ENCODE results near the gene MACROH2A1.

MACROH2A1 gene

DNA sequence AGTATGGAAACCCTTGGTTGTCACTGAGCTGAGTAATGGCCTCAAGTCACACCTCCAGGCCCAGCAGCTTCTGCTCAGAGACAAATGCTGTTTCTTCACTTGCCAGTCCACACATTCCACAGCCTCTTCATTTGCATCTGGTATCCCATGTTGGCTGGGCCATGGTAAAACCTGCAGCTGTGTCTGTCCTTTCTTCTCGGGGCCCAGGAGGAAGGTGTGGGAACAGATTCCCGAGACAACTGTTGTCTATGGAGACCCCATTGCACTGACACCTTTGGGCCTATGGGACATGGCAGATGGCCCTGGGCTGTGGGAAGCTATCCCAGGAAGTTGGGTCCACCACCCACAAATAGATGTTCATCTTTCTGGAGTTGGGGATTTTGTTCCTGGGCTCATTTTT is 85.1 kb downstream of the MACROH2A1 start:
- DNase-seq (ENCODE audit: low spot score), result no peak

DNA sequence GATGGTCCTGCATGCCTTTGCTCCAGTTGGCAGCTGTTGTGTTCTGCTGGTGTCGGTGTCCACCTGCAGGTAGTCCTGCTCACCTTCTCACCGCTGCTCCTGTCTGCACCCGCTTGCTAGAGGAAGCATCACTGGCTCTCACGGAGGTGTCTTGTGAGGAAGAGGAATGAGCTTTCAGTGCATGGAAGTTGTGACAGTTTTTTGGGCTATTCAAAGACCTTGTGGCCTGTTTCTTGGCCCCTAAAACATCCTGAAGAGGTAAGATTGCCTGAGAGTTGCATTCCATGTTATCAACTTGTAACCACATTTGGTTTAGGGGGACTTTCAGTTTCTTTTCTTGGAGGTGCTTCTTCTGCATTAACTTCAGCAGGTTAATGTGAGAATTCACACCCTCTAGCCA is 85.6 kb downstream of the MACROH2A1 start:
- no peak for DNase-seq (ENCODE audit: low spot score)

DNA sequence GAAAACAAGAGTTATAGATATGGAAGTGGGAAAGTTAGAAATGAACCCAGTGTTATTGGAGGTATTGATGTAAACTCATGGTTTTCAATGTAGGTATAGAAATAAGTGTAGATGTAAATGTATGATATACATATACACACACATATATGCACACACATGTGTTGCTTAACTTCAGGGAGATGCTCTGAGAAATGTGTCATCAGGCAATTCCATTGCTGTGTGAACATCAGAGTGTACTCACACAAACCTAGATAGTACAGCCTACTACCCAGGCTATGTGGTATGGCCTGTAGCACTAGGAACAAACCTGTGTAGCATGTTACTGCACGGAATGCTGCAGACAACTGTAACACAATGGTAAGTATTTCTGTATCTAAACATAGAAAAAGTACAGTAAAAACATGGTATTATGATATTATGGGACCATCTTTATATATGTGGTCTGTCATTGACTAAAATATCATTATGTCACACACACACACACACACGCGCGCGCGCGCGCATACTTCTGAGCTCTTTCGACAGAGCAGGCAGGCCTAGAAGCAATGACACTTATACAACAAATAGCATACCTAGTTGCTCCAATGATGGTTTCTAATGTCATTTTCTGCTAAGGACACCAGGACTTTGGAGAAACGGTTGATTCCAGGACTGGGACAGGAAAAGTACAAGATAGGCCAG is 86.6 kb downstream of the MACROH2A1 start:
- DNase-seq (ENCODE audit: low spot score), result no peak

DNA sequence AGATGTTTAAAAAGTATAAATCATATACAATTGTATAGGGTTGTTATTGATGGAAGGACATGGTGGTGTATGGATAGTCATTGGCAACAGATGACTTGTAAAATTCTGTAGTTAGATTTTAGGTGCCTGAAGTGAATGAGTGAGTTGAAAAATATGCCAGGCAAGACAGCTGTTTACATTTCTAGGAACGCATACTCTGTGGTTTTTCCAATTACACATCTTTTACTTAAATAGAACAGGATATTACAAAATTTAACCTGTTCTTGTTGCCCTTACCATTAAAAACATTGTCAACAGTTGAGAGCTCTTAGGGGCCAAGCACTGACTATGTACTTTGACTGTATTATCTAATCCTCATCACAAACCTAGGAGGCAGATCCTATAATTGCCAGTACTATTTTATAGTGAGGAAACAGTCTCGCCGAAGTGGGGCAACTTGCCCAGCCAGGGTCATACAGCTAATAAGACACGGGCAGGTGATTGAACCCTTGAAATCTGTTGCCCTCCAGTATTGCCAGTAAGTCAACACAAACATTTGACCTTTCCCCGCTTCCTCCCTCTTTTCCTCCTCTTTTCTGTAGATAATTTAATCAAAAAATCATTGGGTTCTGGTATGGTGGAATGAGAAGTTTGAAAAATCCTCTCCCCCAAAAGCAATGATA is 88.6 kb downstream of the MACROH2A1 start:
- no peak for DNase-seq (ENCODE audit: low spot score)

DNA sequence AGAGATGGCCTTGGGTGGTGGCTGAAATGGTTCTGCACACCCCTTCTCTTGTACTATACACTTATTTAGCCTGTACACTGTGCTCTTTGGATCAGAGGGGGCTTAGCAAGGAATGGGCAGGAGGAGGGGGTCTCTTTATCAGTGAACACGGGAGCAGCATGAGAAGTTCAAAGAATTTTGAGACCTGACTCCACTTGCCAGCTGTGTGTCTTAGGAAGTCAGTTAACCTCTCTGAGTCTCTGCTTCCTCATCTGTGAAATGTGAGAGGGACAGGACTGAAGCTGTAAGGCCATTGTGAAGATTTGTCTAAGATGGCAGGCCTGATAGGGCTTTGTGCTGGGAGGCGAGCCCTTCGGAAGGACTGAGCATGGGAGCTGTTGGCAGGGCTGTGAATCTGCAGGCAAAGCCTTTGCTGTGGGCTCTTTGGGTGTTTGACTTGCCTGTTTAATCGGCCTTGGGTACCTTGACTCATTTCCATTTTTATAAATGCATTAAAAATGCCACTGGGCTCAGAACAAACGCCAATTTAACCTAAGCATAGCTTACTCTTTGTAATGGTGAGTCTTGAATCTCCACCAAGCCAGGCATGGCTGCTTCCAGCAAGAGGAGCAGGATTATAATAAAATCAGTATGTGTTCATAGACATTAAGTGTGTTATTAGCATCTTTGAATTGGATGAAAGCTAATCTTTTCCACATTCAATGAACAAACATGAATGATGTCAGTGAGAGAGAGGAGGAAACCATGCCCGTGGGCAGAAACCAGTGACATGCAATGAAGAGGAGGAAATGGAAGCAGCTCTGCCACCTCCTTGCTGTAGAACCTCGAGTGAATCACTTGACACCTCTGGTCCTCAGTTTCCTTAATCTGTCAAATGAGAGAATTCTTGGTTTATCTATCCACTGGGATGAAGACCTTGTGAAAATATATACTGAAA is 89.4 kb downstream of the MACROH2A1 start:
- DNase-seq (ENCODE audit: low spot score), result no peak

DNA sequence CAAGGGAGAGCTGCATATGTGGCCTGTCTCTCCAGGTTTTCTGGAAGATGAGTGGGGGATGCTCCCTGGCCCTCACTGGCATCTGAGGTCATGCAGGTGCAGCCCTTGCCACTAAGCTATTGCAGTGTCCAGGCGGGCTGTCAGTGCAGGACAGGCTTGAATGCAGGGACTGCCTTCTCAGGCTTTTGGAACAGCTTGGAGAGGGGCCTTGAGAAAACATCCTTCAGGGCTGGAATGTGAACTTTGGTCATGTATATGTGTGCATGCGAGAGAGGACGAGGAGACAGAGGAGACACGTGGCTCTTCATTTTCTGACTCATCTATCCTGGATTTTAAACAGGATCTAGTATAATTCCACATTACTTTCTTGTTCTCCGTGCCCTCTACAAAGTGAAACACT is 90.3 kb downstream of the MACROH2A1 start:
- DNase-seq (ENCODE audit: low spot score), result no peak

DNA sequence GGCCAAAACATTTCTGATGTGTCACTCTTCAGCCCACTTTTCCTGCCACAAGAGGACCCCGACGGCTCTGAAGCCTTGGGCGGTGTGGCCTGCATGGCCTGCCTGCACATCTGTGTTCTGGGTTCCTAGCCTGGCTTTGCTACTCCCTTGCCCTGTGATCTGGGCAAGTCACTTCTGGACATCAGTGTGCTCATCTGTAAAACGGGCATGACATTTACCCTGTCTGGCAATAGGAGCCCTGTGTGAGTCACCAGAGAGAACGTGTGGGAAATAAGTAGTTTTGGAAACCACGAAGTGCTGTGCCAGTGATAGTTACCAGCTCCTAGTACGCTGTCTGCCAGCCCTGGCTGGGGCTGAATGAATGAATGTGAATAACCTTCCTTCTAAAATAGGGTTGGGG is 90.8 kb downstream of the MACROH2A1 start:
- DNase-seq (ENCODE audit: low spot score), result no peak

DNA sequence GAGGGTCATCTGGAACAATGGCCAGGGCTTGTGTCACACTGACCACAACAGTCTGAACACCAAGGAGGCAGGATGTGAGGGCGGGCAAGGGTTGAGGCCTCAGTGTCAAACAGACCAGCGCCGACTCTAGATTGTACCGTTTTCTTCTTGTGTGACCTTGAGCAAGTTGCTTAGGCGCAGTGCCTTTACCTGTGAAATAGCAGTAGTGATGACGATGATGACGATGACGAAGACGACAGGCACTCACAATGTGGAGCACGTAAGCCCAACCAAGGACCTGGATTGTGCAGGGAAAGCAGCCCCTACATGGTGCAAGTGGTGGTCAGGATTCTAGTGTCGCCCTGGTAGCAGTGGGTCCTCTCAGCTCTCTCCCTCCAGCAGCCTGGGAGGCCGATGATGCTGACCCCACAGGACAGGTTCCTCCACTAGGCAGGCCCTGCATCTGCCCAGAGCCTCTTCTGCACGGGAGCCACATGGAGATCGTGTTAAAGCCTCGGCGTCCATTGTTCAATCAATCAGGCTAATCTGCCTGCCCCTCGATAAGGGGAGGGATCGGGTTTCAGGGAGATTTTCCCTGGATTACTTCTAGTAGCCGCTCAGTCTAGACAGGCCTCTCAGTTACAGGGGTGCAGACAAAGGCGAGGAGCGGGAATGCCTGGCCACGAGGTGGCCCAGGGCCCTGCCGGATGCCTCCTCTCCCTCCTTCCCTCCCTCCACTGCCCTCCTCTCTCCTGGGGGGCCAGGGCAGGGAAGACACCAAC is 91.7 kb downstream of the MACROH2A1 start:
- DNase-seq (ENCODE audit: low spot score), result no peak

DNA sequence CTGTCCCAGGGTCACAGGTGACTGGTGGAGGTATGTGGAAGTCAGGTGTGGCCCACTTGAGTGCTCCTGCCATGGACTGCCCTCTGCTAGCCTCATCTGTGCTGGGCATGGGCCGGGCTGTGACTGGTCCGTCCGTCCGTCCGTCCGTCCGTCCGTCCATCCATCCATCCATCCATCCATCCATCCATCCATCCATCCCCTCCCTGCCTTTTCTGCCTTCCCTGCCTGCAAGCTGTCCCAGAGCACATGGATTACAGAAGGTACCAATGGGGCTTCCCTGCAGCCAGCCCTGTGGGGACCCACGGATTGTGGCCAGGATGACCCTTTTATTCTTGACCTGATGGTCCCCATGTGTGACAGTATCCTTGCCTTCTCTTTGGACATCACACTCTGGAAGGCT is 92.5 kb downstream of the MACROH2A1 start:
- DNase-seq (ENCODE audit: low spot score), result no peak

DNA sequence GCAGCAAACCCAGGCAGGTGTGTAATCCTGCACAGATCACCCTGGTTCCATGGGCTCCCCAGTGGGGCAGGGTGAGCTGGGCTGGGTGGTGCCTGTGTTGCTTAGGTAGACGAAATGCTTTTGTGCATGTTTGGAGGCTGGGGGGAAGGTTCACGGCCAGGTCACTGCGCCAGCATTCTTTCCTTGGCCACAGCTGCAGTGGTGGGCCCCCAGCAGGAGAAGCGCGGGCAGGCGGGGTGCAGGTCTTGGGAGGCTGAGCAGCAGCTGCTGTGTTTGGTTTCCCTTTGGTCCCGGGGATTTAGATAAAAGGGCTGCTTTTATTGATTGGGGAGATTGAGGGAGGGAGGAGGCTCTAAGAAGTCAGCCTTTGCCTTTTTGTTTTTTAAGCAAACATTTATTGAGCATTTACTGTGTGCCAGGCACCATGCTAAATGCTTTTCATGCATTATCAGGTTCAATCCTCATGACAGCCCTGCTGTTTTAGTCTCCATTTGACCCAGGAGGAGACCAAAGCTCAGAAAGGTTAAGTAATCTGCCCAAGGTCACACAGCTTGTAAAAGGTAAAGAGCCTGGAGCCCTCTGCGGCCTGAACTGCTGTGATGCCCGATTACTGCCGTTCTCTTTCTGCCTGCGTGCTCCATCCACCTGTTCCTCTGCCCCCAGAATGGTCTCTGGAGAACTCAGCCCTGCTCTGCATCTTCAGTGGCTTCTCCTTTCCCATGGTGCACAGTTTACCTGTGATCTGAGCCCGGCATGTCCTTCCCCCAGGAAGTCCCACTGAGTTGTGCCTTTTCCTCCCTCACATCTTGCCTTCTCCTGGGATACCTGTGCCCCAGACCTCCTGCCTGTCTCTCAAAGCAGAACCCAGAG is 94.4 kb downstream of the MACROH2A1 start:
- no peak for DNase-seq (ENCODE audit: low spot score)

DNA sequence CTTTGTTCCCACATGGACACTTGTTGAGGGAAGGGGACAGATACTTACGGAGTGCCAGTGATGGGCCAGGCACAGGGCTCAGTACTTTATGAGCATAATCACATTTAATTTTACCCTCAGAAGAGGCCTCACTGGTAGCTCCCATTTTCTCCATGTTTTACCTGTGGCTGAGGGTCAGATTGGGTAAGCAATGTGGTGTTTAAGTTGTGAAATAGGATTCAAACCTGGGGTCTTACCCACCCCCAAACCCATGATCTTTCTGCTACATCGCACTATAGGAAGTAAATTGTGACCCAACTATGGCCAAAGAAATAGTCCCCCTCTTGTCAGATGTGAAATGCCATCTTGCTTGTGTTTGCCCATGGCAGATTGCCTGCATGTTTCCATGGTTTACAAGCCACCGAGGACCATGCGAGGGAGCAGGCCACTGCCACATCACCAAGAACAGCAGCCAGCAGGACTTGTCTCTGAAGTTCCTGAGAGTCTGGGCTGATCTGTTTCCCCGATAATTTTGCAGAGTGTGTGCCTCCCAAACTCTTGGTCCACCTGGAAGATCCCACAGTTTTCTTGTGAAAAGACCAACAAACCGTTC is 95.4 kb downstream of the MACROH2A1 start:
- DNase-seq (ENCODE audit: low spot score), result no peak

DNA sequence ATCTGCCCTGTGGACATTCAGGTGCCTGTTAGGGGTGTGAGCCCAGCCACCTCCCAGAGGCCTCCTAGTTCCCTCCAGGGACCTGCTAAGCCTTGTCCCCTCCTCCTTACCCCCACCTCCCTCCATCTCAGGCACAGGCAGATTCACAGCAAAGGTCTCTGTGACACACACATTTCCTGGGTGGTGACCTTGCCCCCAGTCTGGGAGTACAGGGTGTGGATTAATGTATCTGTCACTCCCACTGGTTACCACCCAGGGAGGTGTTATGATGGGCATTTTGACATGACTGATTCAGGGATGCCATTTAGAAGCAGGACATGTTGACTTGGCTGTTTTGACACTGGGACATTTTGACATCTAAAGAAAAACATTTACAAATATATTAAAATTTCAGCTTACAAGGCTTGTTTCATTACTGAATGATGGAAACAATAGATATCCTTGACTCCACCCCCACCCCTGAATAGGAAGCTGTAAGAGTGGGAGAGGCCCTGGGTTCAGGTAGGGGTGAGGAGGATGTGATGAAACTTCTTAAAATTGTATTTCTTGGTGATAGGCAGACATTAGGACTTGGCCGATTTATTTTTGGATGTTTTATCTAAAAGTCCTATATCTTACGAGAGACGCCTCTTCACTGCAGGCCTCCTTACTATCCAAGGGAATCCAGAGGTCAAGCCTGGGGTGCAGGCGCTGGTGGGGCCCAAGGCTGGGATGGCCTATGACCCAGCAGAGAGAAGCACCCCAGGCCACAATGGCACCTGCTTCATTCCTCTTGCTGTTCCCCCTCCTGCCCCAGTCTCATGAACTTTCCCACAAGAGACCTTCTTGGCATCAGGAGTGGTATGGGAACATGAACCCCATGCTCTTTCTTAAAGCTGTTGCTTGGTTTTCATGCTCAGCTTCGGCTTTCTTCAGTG is 101.9 kb downstream of the MACROH2A1 start:
- DNase-seq (ENCODE audit: low spot score), result no peak

DNA sequence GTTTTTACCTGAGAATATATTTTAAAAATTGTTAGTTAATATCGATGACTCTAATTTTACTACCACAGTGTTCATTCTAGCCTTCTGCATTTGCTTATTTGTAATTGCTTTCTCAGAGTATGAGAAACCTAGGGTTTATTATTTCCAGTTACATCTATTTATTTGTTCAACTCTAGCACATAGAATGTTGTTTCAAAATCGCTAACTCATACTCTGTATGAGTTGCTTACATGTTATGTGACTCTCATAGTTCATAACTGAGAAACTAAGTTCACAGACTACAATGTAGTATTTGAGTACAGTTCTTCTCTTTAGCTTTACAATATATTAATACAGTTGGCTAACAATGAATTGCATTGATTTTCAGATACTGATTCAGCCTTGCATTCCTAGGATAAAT is 103.2 kb downstream of the MACROH2A1 start:
- DNase-seq (ENCODE audit: low spot score), result no peak

DNA sequence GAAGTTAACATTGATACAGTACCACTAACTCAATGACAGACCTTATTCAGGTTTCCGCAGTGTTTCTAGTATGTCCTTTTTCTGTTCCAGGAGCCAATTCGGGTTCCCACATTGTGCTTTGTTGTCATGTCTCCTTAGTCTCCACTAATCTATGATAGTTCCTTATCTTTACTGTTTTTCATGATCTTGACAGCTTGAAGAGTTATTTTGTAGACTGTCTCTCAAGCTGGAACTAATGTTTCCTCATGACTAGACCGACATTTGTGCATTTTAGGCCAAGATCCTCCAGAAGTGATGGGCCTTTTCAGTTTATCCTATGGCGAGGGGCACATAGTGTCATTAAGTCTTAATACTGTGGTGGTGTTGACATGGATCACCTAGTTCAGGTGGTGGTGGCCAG is 104.2 kb downstream of the MACROH2A1 start:
- DNase-seq (ENCODE audit: low spot score), result no peak

DNA sequence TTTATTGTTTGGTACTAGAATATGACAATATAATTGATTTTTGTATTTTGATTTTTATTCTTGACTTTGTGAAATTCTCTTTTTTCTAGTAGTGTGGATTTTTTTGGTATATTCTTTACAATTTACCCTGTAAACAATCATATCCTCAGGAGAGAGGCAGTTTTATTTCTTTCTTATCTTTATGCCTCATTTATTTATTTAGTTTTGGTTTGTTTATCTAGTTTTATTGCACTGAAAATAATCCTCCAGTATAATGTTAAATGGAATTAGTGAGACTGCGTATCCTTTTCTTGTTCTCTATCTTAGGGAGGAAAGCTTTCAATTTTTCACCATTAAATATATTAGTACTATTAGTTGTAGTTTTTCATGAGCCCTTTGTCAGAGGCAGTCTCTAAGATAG is 109.4 kb downstream of the MACROH2A1 start:
- DNase-seq (ENCODE audit: low spot score), result no peak

DNA sequence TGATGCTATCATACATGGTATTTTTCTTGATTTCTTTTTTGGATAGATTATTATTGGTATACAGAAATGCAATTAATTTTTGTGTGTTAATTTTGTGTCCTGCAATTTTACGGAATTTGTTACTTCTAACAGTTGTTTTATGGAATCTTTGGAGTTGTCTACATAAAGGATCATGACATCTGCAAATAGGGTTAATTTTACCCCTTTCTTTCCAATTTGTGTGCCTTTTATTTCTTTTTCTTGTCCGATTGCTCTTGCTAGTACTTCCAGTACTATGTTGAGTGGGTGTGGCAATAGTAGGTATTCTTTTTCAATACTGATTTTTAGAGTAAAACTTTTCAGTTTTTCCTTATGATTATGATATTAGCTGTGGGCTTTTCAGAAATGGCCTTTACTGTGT is 111.5 kb downstream of the MACROH2A1 start:
- no peak for DNase-seq (ENCODE audit: low spot score)

All from CD4-positive, alpha-beta T cell treated with Interleukin-2 at 100 ng/mL for 4 hours (primary cell).